HK-2 (cell line): ENCODE results near the gene DSCAML1.
A peak's percentile ranks its signal among the peaks of the same experiment; 100 is the strongest.
"Not testable (repeated sequence)": the region's sequence is repeated elsewhere in the genome, so short reads cannot be mapped to it uniquely, and the experiment has no call there.

Experiments used
- DNase-seq: peaks from one replicate; pipeline ENCODE4 v3.0.0-alpha.2; 2018; ENCODE audit not compliant: unreplicated experiment

Gene DSCAML1

DNA sequence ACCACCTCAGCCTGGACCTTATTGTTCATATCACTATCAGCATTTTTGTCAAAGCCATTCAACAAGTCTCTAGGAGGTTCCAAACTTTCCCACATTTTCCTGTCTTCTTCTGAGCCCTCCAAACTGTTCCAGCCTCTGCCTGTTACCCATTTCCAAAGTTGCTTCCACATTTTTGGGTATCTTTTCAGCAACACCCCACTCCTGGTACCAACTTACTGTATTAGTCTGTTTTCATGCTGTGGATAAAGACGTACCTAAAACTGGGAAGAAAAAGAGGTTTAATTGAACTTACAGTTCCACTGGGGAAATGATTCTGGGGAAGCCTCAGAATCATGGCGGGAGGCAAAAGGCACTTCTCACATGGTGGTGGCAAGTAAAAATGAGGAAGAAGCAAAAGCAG, 391.1 kb downstream of the DSCAML1 start:
- DNase-seq = not testable (repeated sequence)

DNA sequence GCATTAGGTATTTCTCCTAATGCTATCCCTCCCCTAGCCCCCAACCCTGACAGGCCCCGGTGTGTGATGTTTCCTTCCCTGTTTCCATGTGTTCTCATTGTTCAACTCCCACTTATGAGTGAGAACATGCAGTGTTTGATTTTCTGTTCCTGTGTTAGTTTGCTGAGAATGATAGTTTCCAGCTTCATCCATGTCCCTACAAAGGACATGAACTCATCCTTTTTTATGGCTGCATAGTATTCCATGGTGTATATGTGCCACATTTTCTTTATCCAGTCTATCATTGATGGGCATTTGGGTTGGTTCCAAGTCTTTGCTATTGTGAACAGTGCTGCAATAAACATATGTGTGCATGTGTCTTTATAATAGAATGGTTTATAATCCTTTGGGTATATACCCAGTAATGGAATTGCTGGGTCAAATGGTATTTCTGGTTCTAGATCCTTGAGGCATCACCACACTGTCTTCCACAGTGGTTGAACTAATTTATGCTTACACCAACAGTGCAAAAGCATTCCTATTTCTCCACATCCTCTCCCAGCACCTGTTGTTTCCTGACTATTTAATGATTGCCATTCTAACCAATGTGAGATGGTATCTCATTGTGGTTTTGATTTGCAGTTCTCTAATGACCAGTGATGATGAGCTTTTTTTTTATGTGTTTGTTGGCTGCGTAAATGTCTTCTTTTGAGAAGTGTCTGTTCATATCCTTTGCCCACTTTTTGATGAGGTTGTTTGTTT, 397.7 kb downstream of the DSCAML1 start:
- DNase-seq = not testable (repeated sequence)

DNA sequence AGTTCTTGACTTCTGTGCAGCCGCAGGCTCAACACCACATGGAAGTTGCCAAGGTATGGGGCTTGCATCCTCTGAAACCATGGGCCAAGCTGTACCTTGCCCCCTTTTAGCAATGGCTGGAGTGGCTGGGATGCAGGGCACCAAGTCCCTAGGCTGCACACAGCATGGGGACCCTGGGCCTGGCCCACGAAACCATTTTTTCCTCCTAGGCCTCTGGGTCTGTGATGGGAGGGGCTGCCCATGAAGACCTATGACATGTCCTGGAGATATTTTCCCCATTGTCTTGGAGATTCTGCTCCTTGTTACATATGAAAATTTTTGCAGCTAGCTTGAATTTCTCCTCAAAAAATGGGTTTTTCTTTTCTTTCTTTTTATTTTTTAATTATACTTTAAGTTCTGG, 398.4 kb downstream of the DSCAML1 start:
- not testable (repeated sequence) for DNase-seq

DNA sequence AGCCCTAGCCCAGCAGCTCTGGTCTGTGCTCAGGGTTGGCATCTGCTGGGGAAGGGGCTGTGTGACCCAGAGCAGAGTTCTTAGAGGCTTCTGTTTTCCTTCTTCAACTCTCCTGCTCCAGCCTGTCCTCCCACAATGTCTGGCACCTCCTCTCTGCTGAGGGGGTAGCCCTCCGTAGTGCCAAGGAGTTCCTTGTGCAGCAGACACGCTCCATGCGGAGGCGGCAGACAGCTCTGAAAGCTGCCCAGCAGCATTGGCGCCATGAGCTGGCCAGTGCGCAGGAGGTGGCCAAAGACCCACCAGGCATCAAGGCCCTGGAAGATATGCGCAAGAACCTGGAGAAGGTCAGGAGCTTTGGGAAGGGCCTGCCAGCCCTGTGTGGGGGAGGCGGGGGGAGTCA, 400.0 kb downstream of the DSCAML1 start:
- no peak for DNase-seq

DNA sequence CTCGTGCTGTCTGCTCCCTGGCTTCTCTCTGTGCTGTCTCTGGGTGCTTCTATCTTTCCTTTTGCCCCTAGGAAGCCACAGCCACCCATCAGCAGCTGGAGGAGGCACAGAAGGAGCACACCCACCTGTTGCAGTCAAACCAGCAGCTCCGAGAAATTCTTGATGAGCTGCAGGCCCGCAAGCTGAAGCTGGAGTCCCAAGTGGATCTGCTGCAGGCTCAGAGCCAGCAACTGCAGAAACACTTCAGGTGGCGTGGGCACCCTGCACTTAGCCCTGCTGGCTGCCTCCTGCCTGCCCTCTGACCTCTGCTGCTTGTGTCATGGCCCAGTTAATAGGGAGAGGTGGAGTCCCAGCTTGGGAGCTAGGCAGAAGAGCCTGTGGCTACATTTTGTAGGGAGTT, 401.5 kb downstream of the DSCAML1 start:
- no peak for DNase-seq

DNA sequence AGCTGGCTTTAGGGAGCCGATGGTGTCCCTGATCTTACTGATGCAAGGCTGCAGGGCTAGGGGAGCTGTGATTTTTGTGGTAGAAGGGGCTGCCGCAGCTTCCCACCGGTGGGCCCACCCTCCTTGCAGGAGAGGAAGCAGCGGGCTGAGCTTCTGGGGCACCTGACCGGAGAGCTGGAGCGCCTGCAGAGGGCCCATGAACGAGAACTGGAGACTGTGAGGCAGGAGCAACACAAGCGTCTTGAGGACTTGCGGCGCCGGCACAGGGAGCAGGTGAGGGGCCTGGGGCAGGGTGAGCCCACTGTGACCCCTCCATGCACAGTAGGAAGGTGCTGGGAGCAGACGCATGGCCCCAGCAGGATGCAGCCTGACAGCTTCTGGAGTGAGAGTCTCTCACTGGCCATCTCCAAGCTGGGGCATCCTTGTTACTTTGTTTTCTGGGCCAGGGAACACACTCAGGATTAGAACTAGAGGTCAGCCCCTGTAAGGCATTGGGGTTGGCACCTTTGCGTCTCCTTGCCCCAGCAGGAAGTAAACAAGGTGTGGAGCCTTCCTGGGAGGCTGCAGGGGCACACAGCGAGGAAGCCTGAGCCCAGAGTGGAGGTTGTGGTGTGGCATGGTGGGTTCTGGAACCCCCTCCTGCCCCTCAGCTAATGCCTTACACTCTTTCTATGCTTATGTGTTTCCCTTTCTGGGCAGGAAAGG, 402.6 kb downstream of the DSCAML1 start:
- no peak for DNase-seq

DNA sequence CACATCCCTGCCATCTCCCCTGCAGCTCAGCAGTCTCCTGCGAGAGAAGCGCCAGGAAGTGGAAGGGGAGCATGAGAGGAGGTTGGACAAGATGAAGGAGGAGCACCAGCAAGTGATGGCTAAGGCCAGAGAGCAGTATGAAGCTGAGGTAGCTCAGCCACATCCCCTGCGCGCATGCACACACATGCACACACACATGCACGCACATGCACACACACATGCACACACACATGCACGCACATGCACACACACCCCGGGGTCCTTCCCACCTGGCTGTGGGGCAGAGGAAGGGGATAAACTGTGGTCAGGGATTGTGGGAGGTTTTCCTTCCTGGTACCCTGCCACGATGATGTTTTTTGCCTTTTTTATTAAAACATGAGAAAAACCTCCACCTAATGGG, 404.0 kb downstream of the DSCAML1 start:
- no peak for DNase-seq

DNA sequence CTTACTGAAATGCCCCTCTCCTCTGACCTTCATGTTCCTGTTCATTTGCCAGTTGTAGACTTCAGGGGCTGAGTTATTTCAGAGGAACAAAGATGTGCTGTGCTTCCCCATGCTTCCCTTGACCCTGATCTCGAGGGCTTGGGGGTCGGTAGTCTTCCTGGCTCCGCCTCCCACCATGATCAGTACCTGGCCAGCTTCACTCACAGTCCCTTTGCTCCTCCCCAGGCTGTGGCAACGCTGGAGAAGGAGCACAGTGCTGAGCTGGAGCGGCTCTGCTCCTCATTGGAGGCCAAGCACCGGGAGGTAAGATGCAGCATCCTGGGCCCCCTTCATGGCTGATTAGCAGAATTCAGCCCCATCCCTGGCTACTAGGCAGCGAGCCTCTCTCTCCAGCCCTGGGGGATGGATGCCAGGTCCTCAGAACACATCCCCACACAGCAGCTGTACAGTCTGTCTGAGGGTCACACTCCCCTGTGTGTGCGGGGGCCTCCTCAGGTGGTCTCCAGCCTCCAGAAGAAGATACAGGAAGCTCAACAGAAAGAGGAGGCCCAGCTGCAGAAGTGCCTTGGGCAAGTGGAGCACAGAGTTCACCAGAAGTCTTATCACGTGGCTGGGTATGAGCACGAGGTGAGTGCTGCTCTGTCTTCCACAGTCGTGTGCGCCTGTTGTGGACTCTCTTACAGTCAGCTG, 404.9 kb downstream of the DSCAML1 start:
- no peak for DNase-seq

DNA sequence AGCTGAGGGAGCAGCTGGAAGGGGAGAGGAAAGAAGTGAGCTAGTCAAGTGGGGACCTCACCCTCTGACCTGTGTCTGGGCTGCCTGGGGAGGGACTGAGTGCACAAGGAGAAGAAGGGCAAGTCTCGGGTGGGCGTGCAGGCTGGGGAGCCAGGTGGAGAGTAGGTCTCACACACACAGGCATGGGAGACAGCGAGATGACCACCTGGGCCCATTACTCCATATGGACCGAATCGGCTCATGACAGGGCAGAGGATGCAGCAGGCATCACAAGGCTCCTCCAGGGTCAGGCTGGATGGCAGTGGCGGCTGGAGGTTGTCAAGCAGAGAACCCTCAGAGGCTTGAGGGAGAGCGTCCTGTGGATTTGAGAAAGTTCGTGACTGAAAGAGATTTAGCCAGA, 405.8 kb downstream of the DSCAML1 start:
- DNase-seq = no peak

DNA sequence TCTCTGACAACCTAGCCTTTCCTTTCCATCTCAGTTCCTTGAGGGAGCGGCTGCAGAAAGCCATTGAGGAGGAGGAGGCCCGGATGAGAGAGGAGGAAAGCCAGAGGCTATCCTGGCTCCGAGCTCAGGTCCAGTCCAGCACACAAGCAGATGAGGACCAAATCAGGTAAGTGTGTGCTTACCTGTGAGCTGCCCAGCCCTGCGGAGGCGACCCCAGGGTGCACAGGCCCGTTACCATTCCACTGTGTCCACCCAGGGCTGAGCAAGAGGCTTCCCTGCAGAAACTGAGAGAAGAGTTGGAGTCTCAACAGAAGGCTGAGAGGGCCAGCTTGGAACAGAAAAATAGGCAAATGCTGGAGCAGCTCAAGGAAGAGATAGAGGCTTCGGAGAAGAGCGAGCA, 406.3 kb downstream of the DSCAML1 start:
- DNase-seq = no peak

DNA sequence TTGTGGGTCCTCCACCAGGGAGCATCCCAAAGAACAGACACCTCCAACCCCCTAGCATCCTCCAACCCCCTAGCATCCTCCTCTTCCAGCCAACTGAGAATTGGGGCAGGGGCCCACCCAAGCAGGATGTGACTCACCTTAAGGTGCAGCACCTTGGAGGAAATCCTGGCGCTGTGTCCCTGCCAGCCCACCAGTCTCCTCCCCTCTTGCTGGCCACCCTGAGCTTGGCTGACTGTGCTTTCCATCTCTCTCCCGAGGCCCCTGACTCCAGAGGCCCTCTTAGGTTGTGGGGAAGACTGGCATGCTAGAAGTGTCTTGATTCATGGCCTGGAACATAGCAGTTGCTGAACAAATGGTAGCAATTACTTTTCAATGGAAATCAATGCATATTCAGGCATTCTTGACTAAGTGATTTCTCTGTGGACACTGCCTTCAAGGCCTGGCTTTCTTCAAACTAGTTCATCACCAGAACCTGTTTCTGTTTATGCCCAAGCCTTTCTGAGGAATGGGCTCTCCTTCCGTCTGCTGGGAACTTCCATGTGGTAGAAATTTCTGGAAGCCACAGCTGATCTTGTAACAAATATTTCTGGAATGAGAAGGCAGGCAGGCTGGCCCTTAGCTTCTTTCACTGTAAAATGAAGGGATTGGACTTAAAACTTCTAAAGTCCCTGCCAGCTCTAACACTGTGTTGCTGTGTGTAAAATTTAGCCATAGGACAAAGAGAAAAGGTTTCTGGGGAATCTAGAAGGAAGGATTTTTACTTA, 408.8 kb downstream of the DSCAML1 start:
- no peak for DNase-seq

DNA sequence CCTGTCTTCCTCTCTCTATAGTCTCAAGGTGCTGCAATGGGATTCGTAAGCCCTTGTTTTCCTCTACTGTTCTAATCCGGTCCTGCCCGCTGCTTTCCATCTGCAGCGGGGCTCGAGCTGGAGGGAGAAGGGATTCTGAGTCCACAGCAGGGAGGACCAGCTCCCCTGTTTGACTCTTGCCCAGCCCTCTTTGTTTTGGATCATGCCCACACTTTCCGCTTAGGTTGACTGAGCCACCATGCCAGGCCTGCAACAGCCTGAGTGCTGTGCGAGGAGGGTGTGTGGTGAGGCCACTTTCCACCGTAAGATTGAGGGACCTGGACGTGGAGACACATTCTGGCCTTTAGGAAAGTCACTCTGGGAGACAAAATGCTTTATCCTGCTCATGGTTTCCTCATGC, 411.1 kb downstream of the DSCAML1 start:
- no peak for DNase-seq

DNA sequence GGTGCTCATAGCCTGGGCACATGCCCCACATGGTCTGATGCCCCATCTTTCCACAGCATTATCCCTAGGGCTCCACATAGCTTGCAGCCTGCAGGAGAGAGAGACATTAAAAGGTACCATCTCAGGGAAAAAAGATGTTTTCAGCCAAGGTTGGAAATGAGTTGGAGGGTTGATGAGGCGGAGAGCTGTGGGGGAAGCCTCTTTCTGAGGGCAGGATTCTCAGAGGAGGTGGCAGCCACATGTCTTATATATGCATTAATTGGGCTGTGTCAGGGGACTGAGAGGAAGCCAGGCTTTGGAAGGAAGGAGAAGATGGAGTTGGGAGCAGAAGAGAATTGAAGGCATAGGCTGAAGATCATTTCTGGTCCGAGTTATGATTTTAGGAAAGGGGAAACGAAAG, 411.5 kb downstream of the DSCAML1 start:
- no peak for DNase-seq

DNA sequence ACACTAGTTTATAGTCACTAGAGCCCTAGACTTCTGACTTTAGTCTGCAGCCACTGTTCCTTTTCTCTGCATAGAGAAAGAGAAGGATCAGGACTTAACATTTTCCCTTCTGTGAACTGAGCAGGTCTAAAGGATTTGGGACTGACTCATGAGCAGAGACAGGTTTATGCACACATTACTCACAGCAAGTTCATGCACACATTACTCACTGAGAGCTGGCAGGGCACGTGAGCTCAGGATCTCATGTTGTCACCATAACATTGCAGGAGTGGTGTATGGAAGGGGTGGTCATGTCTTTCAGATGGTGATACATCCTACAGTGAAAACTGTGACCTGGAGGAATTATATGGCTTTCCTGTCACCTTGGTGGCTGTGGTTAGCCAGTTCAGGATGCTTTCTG, 413.0 kb downstream of the DSCAML1 start:
- DNase-seq = peak; percentile 43

DNA sequence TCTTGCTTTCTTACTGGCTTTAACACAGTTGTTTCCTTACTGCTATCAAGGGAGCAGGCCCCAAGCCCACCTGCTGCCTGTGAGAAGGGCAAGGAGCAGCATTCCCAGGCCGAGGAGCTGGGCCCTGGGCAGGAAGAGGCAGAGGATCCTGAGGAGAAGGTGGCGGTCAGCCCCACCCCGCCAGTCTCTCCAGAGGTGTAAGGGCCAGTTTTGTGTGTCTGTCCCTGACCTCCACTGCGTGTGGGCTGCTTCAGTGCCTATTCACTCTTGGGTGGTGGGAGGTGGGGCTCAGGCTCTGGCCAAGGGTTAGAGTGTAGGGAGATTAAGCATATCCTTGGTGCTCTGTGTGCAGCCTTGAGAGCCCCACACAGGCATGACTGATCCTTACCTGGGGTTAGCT, 414.3 kb downstream of the DSCAML1 start:
- DNase-seq = no peak

DNA sequence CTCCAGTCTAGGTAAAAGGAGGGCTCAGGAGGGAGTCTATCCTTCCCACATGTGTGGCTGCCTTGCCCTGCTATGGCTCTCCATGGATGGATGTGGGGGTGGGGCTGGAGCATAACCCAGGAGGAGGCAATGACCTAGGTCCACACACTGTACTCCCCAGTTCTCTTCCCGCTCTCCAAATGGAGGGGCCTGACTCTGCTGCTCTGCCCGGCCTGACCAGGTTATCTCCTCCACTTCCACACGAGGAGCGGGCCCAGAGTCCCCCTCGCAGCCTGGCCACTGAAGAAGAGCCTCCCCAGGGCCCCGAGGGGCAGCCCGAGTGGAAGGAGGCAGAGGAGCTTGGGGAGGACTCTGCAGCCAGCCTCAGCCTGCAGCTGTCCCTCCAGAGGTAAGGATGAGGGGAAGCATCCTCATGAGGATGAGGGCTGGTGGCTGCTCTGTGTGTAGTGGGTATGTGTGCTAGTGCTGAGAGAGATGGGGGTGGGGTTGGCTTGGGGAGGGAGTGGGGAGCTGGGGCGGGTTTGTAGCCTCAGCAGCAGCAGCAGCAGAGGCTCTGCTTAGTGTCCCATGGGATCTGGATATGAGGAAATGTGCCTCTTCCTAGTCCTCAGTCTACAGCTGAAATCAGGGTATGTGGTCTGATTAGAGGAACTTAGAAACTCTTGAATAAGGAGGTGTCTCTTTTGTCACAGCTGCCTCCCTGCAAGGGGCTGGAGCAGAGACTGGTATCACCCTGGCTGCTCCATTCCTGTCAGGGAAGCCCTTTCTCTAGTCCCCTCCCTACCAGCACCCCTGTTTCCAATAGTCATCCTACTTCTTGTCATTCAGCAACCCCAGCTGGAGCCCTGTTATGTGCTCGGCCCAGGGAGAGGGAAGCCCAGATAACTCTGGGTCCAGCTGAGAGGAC, 415.3 kb downstream of the DSCAML1 start:
- no peak for DNase-seq

DNA sequence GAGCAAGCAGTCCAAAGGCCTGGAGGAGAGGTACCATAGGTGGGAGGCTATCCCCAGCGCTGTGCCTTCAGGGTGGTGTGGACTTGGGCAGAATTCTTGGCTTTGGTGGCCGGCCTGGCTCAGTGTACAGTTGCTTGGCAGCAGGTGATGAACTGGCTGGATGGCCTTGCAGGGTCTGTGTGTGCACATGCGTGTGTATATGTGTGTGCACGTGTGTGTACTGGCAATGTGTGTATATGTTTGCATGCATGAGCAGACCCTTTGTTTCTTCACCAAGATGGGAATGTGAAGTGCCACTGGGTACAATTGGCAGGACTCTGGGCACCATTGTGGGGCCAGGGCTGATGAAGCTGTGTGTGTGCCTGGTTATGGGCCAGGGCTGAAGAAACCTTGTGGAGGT, 416.3 kb downstream of the DSCAML1 start:
- DNase-seq = no peak

DNA sequence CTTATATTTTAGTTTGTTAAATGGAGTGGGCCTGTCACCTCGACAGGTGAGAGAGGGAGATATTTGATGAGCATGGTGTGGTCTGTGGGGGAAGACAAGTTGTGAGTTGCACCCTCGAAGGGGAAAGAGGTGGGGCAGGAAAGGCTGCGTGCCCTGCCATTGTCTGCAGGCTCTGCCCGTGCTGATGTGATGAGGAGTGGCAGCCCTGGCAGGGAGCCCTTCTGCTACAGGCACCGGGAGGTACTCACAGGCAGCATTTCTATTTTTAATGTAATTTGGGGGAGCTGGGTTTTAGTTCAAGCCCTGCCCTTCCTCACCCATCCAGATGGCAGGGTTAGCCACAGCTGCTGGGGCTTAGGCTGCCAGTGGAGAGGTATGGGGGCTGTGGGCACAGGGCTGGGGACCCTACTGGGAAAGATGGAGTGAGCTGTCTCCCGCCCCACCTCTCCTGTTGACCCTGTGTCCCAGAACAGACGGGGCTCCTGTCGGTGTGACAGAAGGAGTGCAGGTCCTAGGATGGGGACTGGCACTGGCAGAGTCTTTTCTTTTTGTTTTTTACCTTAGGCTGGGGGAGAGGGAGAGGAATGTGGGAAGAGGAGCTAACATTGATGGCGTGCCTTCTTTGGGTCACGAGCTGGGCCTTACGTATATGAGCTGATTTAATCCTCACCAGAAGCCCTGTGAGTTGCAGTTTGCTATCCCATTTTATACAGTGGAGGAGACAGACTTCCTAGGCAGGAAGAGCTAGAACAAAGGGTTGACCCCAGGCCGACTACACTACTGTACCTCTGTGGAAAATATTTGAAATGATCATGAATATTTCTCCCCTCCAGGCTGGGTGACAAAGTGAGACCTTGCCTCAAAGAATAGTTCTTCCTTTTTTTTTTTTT, 417.8 kb downstream of the DSCAML1 start:
- no peak for DNase-seq
